22Rv1 (cell line): Measurements from ENCODE around the gene INTS1.
"Not testable (repeated sequence)": the region's sequence is repeated elsewhere in the genome, so short reads cannot be mapped to it uniquely, and the experiment has no call there.

Experiments used
- H3K27ac ChIP-seq: fragments of 450-650 bp; 2 replicates; pipeline ENCODE4 v1.5.1; 2017
- ZFX ChIP-seq: fragments of 450-650 bp; IDR thresholded peaks from 2 replicates; pipeline ENCODE4 v1.6.1; 2017; ENCODE audit warnings: antibody characterized with exemption, borderline replicate concordance
- TF ChIP-seq, protein P1 (sequence below): fragments of 450-650 bp; IDR thresholded peaks from 2 replicates; pipeline ENCODE4 v1.5.1; 2017; ENCODE audit warnings: mild to moderate bottlenecking

INTS1 gene

DNA sequence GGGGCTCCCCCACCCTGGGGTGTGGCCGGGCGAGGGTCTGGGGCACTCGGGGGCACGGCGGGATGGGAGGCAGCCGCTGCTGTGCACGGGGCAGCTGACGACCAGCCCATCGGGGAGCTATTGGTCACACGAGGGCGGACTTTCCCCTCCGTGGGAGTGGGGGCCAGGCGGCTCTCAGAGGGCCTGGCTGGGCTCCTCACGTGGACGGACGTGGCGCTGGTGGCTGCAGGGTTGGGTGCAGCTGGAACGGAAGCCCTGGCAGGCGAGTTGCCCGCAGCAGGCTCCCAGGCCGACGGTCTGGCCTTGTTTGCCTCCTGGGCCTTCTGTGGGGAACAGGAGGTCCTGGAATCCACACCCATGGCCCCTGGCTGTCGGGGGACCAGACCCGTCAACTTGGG is 59.3 kb downstream of the INTS1 start:
- no peak overlapping the region for H3K27ac ChIP-seq
- TF ChIP-seq ZFX = no peak
- TF ChIP-seq, protein P1, sequence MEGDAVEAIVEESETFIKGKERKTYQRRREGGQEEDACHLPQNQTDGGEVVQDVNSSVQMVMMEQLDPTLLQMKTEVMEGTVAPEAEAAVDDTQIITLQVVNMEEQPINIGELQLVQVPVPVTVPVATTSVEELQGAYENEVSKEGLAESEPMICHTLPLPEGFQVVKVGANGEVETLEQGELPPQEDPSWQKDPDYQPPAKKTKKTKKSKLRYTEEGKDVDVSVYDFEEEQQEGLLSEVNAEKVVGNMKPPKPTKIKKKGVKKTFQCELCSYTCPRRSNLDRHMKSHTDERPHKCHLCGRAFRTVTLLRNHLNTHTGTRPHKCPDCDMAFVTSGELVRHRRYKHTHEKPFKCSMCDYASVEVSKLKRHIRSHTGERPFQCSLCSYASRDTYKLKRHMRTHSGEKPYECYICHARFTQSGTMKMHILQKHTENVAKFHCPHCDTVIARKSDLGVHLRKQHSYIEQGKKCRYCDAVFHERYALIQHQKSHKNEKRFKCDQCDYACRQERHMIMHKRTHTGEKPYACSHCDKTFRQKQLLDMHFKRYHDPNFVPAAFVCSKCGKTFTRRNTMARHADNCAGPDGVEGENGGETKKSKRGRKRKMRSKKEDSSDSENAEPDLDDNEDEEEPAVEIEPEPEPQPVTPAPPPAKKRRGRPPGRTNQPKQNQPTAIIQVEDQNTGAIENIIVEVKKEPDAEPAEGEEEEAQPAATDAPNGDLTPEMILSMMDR = no peak

DNA sequence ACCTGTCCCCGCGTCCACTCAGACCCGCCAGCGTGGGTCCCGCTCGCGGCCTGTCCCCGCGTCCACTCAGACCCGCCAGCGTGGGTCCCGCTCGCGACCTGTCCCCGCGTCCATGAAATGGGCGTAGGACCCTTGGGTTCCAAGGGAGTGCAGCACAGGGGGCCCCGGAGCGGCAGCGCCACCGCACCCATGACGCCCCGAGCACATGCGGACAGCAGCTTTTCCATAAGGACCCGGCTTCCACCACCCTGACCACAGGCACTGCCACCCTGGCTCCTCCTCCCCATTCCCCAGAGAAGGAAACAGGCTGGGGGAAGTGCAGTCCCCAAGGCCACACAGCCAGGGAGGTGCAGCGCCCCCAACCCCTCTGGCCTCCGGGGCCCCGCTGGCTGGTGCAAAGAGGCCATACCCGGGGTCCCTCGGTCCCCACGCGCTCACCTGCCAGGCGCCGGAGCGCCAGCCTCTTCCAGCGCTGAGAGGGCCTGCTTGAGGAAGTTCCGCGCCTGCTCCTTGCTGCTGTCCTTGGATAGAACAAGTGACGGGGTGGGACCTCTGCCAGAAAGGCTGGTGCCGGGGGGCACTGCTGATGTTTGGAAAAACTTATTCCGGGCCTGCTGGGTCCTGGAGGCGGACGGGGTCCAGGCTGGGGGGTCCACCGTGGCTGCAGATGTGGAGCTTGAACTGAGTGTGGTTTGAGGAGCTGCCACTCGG is 59.8 kb downstream of the INTS1 start:
- no peak overlapping the region for H3K27ac ChIP-seq
- TF ChIP-seq, protein P1 = no peak
- no peak for TF ChIP-seq ZFX

DNA sequence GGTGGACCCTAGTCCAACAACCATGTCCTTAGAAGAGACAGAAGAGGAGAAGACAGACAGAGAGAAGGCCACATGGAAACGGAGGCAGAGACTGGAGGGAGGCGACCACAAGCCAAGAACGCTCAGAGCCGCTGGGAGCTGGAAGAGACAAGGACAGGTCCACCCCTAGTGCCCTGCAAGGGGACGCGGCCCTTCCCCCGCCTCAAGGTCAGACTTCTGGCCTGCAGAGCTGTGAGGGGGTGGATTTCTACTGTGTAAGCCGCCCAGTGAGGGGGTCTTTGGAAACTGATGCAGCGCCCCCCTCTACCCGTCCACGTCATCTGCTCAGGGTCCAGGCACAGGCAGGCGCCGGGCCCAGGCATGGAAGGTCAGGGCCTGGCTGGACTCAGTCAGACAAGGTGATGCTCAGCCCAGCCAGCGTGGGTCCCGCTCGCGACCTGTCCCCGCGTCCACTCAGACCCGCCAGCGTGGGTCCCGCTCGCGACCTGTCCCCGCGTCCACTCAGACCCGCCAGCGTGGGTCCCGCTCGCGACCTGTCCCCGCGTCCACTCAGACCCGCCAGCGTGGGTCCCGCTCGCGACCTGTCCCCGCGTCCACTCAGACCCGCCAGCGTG is 60.5 kb downstream of the INTS1 start:
- H3K27ac ChIP-seq = not testable (repeated sequence)

DNA sequence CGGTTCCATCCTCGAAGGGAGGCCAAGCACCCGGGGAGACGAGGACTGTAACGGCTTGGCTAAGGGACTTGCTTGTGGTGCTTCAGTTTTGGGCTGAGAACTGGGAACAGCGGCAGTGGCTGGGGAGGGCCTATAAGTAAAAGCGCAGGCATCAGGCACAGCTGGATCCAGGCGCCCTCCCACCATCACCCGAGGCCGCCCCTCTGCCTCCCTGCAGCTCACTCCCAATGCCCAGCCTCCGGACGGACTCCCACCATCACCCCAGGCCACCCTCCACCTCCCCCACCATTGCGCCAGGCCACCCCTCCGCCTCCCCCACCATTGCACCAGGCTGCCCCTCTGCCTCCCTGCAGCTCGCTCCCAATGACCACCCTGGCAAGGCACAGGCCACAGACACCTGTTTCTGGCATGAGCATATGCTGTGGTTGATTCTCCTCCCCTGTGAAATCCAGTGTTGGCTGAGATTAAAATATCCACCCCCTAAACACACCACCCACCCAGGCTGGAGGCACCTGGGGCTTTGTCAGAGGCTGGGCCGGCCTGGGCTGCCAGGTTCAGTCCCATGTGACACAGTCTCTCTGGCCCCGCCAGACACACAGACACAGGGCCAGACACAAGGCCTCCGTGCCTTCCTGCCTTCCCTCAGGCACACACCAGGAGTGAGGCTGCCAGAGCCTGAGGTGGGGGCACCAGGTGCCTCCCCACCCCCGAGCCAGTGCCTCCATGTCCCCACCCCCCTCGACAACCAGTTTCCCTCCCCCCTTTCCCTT is 61.6 kb downstream of the INTS1 start:
- TF ChIP-seq, protein P1 = no peak
- no peak for TF ChIP-seq ZFX
- H3K27ac ChIP-seq = no peak overlapping the region

DNA sequence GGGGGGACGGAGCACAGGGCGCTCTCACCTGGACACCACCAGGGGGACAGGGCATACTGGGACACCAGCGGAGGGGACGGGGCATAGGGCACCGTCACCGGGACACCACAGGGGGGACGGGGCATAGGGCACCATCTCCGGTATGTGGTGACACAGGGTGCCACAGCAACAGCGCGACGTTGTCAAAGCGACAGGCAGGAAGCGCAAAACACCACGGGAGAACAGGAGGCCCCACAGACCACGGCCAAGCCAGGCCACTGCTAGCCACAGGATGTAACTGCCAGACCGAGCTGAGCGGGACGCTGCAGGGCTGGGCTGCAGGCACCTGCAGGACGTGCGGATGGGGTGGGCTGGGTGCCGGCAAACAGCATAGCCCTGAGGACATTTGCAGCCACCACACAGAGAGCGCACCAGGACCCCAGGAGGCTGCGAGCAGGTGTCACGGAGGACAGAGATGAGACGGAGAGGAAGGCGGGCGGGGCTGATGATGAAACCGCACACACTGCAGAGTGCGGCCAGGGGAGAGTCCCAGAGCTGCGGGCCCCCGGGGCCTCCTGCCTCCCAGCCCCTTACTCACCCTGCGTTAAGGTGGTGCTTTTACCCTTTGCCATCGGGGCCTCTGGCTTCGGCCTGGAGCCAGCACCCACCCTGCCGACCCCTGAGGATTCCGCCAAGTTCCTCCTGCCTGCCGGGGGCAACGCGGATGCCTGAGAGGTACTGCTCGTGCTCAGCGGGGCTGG is 62.4 kb downstream of the INTS1 start:
- no peak overlapping the region for H3K27ac ChIP-seq
- TF ChIP-seq, protein P1 = no peak
- TF ChIP-seq ZFX = no peak

DNA sequence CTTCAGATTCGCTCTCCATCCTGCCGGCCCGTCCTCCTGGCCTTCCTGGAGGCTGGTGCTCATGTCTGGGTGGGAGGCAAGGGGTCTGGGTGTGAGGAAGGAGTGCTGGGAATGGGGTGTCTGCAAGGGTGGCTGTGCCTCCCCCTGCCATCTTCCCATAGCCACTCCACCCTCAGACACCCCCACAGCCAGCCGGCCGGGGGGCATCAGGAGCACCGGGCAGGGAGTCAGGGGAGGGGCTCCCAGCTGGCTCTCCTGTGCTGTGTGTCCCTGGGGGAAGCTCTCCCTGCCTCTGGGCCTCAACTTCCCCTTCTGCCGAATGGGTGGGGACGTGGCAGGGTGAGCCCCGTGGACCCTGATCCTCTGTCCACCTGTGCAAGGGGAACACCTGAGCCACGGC is 63.6 kb downstream of the INTS1 start:
- no peak for TF ChIP-seq ZFX
- TF ChIP-seq, protein P1 = no peak
- H3K27ac ChIP-seq = no peak overlapping the region
